ENCODE results near the gene SSH3. TPM values are rescaled to one million over a fixed set of nuclear protein-coding genes. Genes with fewer than 3 reads are reported as not detected.

Gene SSH3
- polyA plus RNA-seq, 2 donors: 38.6 to 55.6 TPM

DNA sequence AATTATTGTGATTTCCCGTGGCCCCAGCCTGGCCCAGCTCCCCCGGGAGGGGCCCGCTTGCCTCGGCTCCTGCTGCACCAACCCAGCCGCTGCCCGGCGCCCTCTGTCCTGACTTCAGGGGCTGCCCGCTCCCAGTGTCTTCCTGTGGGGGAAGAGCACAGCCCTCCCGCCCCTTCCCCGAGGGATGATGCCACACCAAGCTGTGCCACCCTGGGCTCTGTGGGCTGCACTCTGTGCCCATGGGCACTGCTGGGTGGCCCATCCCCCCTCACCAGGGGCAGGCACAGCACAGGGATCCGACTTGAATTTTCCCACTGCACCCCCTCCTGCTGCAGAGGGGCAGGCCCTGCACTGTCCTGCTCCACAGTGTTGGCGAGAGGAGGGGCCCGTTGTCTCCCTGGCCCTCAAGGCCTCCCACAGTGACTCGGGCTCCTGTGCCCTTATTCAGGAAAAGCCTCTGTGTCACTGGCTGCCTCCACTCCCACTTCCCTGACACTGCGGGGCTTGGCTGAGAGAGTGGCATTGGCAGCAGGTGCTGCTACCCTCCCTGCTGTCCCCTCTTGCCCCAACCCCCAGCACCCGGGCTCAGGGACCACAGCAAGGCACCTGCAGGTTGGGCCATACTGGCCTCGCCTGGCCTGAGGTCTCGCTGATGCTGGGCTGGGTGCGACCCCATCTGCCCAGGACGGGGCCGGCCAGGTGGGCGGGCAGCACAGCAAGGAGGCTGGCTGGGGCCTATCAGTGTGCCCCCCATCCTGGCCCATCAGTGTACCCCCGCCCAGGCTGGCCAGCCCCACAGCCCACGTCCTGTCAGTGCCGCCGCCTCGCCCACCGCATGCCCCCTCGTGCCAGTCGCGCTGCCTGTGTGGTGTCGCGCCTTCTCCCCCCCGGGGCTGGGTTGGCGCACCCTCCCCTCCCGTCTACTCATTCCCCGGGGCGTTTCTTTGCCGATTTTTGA is 17.5 kb upstream of the SSH3 start:
- peaks cover 14 to 24% of the 10 kb centered on the region in 2 donors for H3K4me1 ChIP-seq (ENCODE audit: control insufficient read depth in 2 of 2, insufficient read depth in 2 of 2, low read length in 1 of 2)
- 74 to 75% methylated on average over 39 of the region's 39 CpGs for WGBS, 2 donors
- no peak overlapping the region for H3K4me3 ChIP-seq (ENCODE audit: low read depth in 1 of 2, low read length in 2 of 2)
- H3K27me3 ChIP-seq (ENCODE audit: control insufficient read depth in 1 of 2, insufficient read depth in 2 of 2, low read length in 2 of 2): no peaks in the 10 kb centered on the region
- H3K9me3 ChIP-seq (ENCODE audit: control insufficient read depth in 2 of 2, insufficient read depth in 1 of 2, low read depth in 1 of 2, low read length in 1 of 2): no peaks in the 10 kb centered on the region
- H3K36me3 ChIP-seq (ENCODE audit: control insufficient read depth in 2 of 2, insufficient read depth in 2 of 2, low read length in 1 of 2): peaks cover 22 to 58% of the 10 kb centered on the region in 2 donors
- H3K27ac ChIP-seq (ENCODE audit: low read depth in 2 of 2, low read length in 1 of 2): peak overlapping the region in 1 of 2 donors; percentile 11

DNA sequence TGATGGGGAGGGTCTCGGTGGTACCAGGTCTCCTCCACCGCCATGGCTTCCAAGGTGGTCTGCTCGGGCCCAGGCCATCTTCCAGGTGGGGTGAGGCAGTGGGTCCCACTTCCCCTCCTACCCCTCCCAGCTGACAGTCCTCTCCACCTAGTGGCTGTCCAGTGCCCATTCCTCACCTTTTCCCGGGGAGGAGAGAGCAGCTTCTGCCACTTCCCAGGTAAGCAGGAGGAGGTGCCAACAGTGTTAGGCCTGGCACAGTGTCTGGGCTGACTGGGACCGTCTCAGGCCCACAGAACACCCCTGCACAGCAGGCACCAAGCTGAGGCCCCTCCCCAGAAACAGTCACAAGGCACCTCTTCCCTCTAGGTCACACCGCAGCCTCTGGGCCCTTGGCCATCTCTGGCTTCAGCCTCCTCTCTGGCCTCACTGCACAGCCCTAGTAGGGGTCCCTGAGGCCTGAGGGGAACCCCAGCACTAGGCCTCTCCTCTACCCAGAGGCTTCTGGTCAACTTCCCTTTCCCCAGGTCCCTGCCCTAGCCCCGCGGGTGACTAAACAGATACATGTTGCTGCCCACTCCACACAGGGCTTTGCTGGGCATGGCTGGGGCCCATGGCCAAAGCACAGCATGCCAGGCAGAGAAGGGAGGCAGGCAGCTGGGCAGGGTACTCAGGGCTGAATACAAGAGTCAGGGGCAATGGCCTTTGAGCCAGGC is 16.6 kb upstream of the SSH3 start:
- Histone ChIP-seq H3K4me3 (ENCODE audit: low read depth in 1 of 2, low read length in 2 of 2) (no peak overlapping the region), H3K4me1 (ENCODE audit: control insufficient read depth in 2 of 2, insufficient read depth in 2 of 2, low read length in 1 of 2) (peaks cover 15 to 34% of the 10 kb centered on the region in 2 donors), H3K9me3 (ENCODE audit: control insufficient read depth in 2 of 2, insufficient read depth in 1 of 2, low read depth in 1 of 2, low read length in 1 of 2) (no peaks in the 10 kb centered on the region), H3K27ac (ENCODE audit: low read depth in 2 of 2, low read length in 1 of 2) (peak overlapping the region; percentile 95 to 97), H3K27me3 (ENCODE audit: control insufficient read depth in 1 of 2, insufficient read depth in 2 of 2, low read length in 2 of 2) (no peaks in the 10 kb centered on the region), H3K36me3 (ENCODE audit: control insufficient read depth in 2 of 2, insufficient read depth in 2 of 2, low read length in 1 of 2) (peaks cover 18 to 54% of the 10 kb centered on the region in 2 donors)
- 65 to 74% methylated on average over 8 of the region's 8 CpGs for WGBS, 2 donors

DNA sequence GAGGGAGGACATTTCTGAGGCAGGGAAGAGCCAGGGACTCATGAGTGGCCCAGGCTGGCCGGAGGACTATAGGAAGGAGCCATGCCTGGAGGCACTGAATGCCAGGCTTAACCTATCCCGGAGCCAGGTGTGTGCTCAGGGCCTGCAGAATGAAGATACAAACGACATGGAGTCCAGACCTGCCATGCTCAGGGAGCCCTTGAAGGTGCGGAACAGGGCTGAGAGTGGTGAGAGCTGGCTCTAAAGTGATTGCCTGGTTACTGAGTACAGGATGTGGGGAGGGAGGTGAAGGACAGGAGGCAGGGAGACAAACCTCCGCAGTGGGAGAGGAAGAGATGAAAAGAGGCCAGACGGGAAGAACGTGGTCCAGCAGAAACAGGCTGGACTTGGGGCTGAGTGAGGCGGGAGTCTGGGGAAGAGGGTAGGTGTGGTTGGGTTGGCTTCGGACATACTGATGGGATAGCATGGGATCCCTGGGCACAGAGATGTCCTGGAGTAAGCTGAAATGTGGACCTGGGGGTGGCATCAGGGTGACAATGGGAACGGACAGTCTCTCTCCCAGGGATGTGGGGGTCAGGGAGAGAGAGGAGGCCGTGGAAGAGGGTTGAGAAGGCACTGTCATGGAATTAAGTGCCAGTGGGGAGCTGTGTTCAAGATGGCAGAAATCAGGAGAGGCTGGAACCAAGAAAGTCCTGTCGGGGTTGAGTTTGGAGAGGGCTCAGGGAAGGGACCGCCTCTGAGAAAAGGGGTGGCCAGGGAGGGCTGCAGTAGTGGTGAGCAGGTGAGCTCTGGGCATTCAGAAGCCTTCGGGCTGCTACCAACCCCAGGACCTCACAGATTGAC is 15.8 kb upstream of the SSH3 start:
- no peaks in the 10 kb centered on the region for H3K9me3 ChIP-seq (ENCODE audit: control insufficient read depth in 2 of 2, insufficient read depth in 1 of 2, low read depth in 1 of 2, low read length in 1 of 2)
- 63% methylated on average over 14 of the region's 14 CpGs for WGBS, 2 donors
- H3K27me3 ChIP-seq (ENCODE audit: control insufficient read depth in 1 of 2, insufficient read depth in 2 of 2, low read length in 2 of 2): no peaks in the 10 kb centered on the region
- no peak overlapping the region for H3K4me3 ChIP-seq (ENCODE audit: low read depth in 1 of 2, low read length in 2 of 2)
- peaks cover 15 to 40% of the 10 kb centered on the region in 2 donors for H3K4me1 ChIP-seq (ENCODE audit: control insufficient read depth in 2 of 2, insufficient read depth in 2 of 2, low read length in 1 of 2)
- H3K27ac ChIP-seq (ENCODE audit: low read depth in 2 of 2, low read length in 1 of 2): peak overlapping the region; percentile 95 to 97
- peaks cover 18 to 53% of the 10 kb centered on the region in 2 donors for H3K36me3 ChIP-seq (ENCODE audit: control insufficient read depth in 2 of 2, insufficient read depth in 2 of 2, low read length in 1 of 2)

DNA sequence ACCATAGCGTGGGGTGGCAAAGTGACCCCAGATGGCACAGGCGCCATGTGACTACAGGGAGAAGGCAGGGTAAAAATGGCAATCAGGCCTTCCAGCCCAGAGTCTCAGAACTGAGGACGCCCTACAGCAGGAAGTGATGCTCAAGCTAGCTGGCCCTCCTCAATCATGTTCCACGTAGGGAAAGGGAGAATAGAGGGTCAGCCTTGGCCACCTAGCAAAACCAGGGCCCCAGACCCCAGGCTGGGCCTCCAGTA is 15.2 kb upstream of the SSH3 start:
- 28 to 33% methylated on average over 4 of the region's 4 CpGs for WGBS, 2 donors
- no peaks in the 10 kb centered on the region for H3K27me3 ChIP-seq (ENCODE audit: control insufficient read depth in 1 of 2, insufficient read depth in 2 of 2, low read length in 2 of 2)
- no peaks in the 10 kb centered on the region for H3K9me3 ChIP-seq (ENCODE audit: control insufficient read depth in 2 of 2, insufficient read depth in 1 of 2, low read depth in 1 of 2, low read length in 1 of 2)
- H3K36me3 ChIP-seq (ENCODE audit: control insufficient read depth in 2 of 2, insufficient read depth in 2 of 2, low read length in 1 of 2): peaks cover 12 to 47% of the 10 kb centered on the region in 2 donors
- peaks cover 15 to 40% of the 10 kb centered on the region in 2 donors for H3K4me1 ChIP-seq (ENCODE audit: control insufficient read depth in 2 of 2, insufficient read depth in 2 of 2, low read length in 1 of 2)
- H3K4me3 ChIP-seq (ENCODE audit: low read depth in 1 of 2, low read length in 2 of 2): peak overlapping the region in 1 of 2 donors; percentile 79
- H3K27ac ChIP-seq (ENCODE audit: low read depth in 2 of 2, low read length in 1 of 2): peak overlapping the region; percentile 95 to 97

DNA sequence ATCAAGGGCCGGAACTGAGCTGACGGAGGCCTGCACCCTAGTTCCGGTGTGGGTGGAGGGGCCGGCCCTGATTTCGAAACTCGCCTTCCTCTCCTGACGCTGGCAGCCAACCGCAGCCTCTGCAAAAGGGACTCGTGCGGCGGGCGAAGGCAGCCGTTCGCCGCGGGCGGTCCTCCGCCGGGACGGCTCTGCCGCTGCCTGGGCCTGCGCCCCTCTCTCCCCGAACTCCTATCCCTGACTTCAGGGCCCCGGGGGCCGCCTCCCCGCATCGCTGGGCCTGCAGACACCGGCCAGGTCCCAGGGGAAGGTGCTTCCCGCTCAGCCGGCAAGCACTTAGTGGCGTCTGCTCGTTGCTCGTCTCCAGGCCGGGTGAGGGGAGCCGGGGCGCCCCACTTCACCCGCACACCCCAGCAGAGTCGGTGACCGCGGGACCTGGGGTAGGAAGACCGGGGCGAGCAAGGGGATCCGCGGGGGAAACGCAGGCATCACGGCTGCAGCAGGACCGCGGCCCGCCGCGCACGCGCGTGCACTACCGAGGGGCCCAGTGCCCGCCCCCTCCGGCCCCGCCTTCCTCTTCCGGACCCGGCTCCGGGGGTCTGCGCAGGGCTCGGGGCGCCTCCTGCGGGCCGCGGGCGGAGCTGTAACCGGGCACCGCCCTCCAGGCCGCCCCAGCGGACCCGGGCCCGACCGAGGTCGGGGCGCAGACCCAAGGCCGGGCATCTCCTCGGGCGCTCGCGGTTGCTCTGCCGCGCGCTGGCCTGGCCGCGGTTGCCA is 14.7 kb upstream of the SSH3 start:
- 0% methylated on average over 66 to 87 of the region's 87 CpGs for WGBS, 2 donors
- H3K4me3 ChIP-seq (ENCODE audit: low read depth in 1 of 2, low read length in 2 of 2): peak overlapping the region; percentile 65 to 79
- H3K9me3 ChIP-seq (ENCODE audit: control insufficient read depth in 2 of 2, insufficient read depth in 1 of 2, low read depth in 1 of 2, low read length in 1 of 2): no peaks in the 10 kb centered on the region
- peak overlapping the region; percentile 95 to 97 for H3K27ac ChIP-seq (ENCODE audit: low read depth in 2 of 2, low read length in 1 of 2)
- H3K4me1 ChIP-seq (ENCODE audit: control insufficient read depth in 2 of 2, insufficient read depth in 2 of 2, low read length in 1 of 2): peaks cover 15 to 40% of the 10 kb centered on the region in 2 donors
- no peaks in the 10 kb centered on the region for H3K27me3 ChIP-seq (ENCODE audit: control insufficient read depth in 1 of 2, insufficient read depth in 2 of 2, low read length in 2 of 2)
- H3K36me3 ChIP-seq (ENCODE audit: control insufficient read depth in 2 of 2, insufficient read depth in 2 of 2, low read length in 1 of 2): peaks cover 10 to 43% of the 10 kb centered on the region in 2 donors

DNA sequence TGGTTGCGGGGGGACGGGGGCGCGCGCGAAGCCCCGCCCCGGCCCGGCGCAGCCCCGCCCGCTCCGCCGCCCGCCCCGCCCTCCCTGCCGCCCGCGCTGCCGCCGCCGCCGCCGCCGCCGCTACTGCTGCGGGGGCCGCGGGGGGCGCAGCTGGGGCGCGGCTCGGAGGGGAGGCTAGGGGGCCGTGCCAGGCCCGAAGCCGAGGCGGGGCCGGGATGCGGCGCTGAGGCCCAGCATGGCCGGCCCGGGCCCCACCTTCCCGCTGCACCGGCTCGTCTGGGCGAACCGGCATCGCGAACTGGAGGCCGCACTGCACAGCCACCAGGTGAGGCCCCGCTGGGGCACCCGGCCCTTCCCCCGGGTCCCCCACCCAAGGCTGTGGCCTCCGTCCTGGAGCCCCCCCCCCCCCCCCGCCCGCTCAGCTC is 14.1 kb upstream of the SSH3 start, which contains the start of gene ANKRD13D:
ANKRD13D (plus strand) TSS at position 78 of the 425 bp plus-strand sequence; CDS start at position 236, 158 bp downstream.
- 0 to 1% methylated on average over 13 to 56 of the region's 56 CpGs for WGBS, 2 donors
- Histone ChIP-seq H3K36me3 (ENCODE audit: control insufficient read depth in 2 of 2, insufficient read depth in 2 of 2, low read length in 1 of 2) (peaks cover 10 to 37% of the 10 kb centered on the region in 2 donors), H3K9me3 (ENCODE audit: control insufficient read depth in 2 of 2, insufficient read depth in 1 of 2, low read depth in 1 of 2, low read length in 1 of 2) (no peaks in the 10 kb centered on the region), H3K4me1 (ENCODE audit: control insufficient read depth in 2 of 2, insufficient read depth in 2 of 2, low read length in 1 of 2) (peaks cover 15 to 40% of the 10 kb centered on the region in 2 donors), H3K27ac (ENCODE audit: low read depth in 2 of 2, low read length in 1 of 2) (peak within 1 kb of the TSS; percentile 95 to 97), H3K27me3 (ENCODE audit: control insufficient read depth in 1 of 2, insufficient read depth in 2 of 2, low read length in 2 of 2) (no peaks in the 10 kb centered on the region), H3K4me3 (ENCODE audit: low read depth in 1 of 2, low read length in 2 of 2) (peak within 1 kb of the TSS; percentile 65 to 79)

DNA sequence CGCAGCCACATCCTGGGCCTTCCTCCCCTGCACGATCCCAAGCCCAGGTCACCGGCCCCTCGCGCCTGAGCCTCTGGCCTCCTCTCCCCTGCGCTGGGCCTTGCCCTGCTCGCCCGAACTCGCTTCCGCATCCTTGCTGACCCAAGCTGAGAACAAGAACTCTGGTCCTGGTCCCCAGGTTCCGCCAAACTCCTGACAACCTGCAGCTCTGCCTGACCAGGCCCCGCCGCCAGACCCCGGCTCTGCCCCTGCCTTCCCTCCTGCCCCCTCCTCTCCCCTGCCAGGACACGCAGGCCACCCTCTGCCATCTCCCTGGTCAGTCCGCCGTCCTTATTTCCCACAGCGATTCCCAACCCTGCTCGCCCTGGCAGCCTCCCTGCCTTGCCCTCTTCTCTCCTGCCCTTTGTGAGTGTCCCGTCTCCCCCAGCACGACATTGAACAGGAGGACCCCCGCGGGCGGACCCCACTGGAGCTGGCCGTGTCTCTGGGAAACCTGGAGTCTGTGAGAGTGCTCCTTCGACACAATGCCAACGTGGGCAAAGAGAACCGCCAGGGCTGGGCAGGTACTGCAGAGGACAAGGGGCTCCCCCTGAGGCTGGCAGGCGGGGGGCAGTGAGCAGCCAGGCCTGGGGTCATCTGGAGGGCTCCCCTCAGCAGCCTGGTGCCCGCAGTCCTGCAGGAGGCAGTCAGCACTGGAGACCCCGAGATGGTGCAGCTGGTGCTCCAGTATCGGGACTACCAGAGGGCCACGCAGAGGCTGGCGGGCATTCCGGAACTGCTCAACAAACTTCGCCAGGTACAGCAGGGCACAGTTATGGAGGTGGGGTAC is 13.5 kb upstream of the SSH3 start:
- WGBS, 2 donors: 22 to 29% methylated on average over 28 to 36 of the region's 36 CpGs
- Histone ChIP-seq H3K4me1 (ENCODE audit: control insufficient read depth in 2 of 2, insufficient read depth in 2 of 2, low read length in 1 of 2) (peaks cover 15 to 40% of the 10 kb centered on the region in 2 donors), H3K27me3 (ENCODE audit: control insufficient read depth in 1 of 2, insufficient read depth in 2 of 2, low read length in 2 of 2) (no peaks in the 10 kb centered on the region), H3K4me3 (ENCODE audit: low read depth in 1 of 2, low read length in 2 of 2) (peak overlapping the region; percentile 65 to 79), H3K9me3 (ENCODE audit: control insufficient read depth in 2 of 2, insufficient read depth in 1 of 2, low read depth in 1 of 2, low read length in 1 of 2) (no peaks in the 10 kb centered on the region), H3K27ac (ENCODE audit: low read depth in 2 of 2, low read length in 1 of 2) (peak overlapping the region; percentile 95 to 97), H3K36me3 (ENCODE audit: control insufficient read depth in 2 of 2, insufficient read depth in 2 of 2, low read length in 1 of 2) (peaks cover 7 to 30% of the 10 kb centered on the region in 2 donors)

DNA sequence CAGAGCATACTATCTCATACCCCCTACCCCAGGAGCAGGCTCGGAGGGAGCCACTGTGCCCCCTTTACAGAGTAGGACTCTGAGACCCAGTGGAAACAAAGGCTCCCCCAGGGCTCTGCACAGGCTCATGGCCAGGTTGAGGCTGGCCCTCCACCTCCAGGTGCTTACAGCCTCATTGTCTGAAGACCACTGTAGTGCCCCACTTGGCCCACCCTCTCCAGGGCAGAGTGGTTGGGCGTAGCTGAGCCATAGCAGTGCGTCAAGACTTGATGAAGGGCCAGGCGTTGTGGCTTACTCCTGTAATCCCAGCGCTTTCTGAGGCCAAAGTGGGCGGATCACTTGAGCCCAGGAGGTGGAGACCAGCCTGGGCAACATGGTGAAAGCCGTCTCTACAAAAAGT is 12.5 kb upstream of the SSH3 start:
- H3K9me3 ChIP-seq (ENCODE audit: control insufficient read depth in 2 of 2, insufficient read depth in 1 of 2, low read depth in 1 of 2, low read length in 1 of 2): no peaks in the 10 kb centered on the region
- H3K36me3 ChIP-seq (ENCODE audit: control insufficient read depth in 2 of 2, insufficient read depth in 2 of 2, low read length in 1 of 2): peaks cover 3 to 22% of the 10 kb centered on the region in 2 donors
- peak overlapping the region; percentile 95 to 97 for H3K27ac ChIP-seq (ENCODE audit: low read depth in 2 of 2, low read length in 1 of 2)
- H3K27me3 ChIP-seq (ENCODE audit: control insufficient read depth in 1 of 2, insufficient read depth in 2 of 2, low read length in 2 of 2): no peaks in the 10 kb centered on the region
- peak overlapping the region; percentile 65 to 79 for H3K4me3 ChIP-seq (ENCODE audit: low read depth in 1 of 2, low read length in 2 of 2)
- WGBS, 2 donors: 45 to 47% methylated on average over 7 of the region's 7 CpGs
- peaks cover 15 to 40% of the 10 kb centered on the region in 2 donors for H3K4me1 ChIP-seq (ENCODE audit: control insufficient read depth in 2 of 2, insufficient read depth in 2 of 2, low read length in 1 of 2)
